ENCODE data around the gene RBMS3.

RBMS3 gene

DNA sequence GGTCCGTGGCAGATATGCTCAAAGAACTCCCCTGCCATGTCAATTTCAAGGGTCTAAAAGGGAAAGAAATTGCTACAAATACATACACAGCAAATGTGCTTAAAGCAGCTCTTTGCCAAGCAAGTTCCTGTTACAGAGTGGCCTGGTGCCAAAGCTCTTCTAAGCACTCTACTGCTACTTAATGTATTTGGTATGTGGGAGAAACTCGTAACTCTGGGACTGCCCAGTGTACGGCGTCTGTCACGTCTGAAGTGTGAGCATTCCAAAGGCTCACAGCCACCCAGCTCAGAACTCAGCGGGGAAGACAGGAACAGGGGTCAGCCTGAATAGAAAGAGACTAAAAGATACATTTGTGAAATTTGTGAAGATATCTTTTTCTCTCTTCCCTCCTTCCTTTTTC, 54.6 kb downstream of the RBMS3 start:
- TF ChIP-seq, protein P1, sequence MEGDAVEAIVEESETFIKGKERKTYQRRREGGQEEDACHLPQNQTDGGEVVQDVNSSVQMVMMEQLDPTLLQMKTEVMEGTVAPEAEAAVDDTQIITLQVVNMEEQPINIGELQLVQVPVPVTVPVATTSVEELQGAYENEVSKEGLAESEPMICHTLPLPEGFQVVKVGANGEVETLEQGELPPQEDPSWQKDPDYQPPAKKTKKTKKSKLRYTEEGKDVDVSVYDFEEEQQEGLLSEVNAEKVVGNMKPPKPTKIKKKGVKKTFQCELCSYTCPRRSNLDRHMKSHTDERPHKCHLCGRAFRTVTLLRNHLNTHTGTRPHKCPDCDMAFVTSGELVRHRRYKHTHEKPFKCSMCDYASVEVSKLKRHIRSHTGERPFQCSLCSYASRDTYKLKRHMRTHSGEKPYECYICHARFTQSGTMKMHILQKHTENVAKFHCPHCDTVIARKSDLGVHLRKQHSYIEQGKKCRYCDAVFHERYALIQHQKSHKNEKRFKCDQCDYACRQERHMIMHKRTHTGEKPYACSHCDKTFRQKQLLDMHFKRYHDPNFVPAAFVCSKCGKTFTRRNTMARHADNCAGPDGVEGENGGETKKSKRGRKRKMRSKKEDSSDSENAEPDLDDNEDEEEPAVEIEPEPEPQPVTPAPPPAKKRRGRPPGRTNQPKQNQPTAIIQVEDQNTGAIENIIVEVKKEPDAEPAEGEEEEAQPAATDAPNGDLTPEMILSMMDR (IDR thresholded peaks at IDR 0.05; ENCODE audit: low read depth, low read length, missing control alignments), result no peak
- peak overlapping the region; percentile 30 for H3K4me3 ChIP-seq (replicated peaks; ENCODE audit: low read depth, low read length)
- DNase-seq (ENCODE audit: extremely low read depth, low read depth), result peak; percentile 98

DNA sequence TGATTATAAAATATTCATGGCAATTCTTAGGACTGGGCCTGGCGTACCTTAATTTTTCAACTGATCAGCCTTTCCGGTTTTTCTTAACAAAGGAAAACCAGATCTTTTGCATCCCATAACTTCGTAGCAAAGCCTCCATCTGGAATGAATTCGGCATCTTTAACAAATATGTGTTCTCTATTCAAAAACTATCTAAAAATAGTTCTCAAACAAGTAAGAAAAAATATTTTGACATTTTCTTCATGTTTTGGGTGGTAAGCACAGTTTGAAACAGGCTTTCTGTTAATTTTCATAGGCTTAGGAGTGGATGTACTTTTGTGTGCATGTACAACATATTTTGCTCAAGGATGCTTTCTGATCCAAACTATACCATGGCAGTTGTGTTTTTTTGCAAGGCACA, 55.1 kb downstream of the RBMS3 start:
- TF ChIP-seq, protein P1 (IDR thresholded peaks at IDR 0.05; ENCODE audit: low read depth, low read length, missing control alignments), result no peak
- no peak for DNase-seq (ENCODE audit: extremely low read depth, low read depth)
- peak overlapping the region; percentile 30 for H3K4me3 ChIP-seq (replicated peaks; ENCODE audit: low read depth, low read length)

DNA sequence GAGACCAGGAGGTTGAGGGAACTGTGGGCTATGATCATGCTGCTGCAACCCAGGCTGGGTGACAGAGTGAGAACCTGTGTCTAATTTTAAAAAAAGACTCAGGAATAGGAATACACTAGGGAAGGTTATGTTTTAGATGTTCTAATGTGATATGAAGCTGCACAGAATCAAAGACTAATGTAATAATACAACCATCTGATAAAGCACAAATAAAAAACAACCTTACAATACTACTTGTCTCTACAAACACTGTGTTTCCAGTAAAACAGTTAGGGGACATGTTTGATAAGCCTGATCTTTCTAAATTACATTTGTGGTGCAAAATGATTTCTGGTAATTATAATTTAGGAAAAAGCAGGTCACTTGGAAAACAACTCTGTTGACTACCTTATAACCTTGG, 56.7 kb downstream of the RBMS3 start:
- no peak overlapping the region for H3K4me3 ChIP-seq (replicated peaks; ENCODE audit: low read depth, low read length)
- TF ChIP-seq, protein P1 (IDR thresholded peaks at IDR 0.05; ENCODE audit: low read depth, low read length, missing control alignments), result no peak

DNA sequence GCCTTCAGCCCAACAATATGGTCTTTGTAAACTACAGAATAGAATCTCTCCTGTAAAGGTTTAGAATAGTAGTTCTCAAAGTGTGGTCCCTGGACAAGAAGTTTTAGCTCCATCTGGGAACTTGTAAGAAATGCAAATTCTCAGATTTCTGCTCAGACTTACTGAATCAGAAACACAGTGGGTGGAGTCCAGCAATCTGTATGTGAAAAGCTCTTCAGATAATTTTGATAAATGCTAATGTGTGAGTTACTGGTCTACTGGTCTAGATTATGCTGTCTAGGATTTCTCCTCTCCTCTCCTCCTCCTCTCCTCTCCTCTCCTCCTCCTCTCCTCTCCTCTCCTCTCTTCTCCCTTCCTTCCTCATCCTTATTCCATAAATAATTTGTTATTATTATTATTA, 57.5 kb downstream of the RBMS3 start:
- no peak for DNase-seq (ENCODE audit: extremely low read depth, low read depth)
- H3K4me3 ChIP-seq (replicated peaks; ENCODE audit: low read depth, low read length), result no peak overlapping the region
- TF ChIP-seq, protein P1 (IDR thresholded peaks at IDR 0.05; ENCODE audit: low read depth, low read length, missing control alignments), result no peak

More for the DNA sequence above, 56.7 kb downstream of the RBMS3 start:
- DNase-seq (ENCODE audit: extremely low read depth, low read depth), result no peak

DNA sequence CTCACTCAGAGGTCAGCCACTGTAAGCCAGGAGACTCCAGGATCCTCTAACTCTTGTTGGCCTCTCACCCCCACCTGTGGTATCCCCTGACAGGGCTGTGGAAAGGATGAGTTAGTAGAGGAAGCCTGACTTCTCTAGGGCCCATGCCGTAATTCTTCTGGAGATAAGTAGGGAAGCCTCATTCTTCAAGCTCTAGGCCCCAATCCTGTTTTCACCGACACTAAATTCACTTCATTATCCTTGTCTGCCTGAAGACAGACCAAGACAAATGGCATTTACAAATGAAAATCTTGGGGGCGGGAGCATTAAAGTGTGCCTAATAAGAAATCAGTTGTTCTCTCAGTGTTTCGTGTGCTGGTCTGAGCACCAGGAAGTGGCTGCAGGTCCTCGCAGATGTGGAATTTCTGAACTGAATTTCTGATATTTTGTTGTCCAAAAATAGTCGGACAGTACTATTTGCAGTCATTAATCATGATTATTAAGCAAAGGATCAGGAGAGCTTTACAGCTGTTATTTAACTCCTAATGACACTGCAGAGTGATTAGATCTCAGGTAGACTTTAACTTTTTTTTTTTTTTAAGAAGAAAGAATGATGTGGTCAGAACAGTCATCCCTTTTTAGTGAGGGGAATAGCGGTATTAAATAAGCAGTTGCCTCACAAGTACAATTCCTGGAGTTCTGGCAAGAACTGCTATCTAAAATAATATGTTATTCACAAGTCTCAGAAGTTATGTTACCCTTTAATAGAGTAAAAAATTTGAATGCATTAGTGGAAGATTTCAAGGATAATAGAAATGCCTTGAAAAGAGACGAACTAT, 58.4 kb downstream of the RBMS3 start:
- H3K4me3 ChIP-seq (replicated peaks; ENCODE audit: low read depth, low read length), result no peak overlapping the region
- TF ChIP-seq, protein P1 (IDR thresholded peaks at IDR 0.05; ENCODE audit: low read depth, low read length, missing control alignments), result no peak
- DNase-seq (ENCODE audit: extremely low read depth, low read depth), result no peak

DNA sequence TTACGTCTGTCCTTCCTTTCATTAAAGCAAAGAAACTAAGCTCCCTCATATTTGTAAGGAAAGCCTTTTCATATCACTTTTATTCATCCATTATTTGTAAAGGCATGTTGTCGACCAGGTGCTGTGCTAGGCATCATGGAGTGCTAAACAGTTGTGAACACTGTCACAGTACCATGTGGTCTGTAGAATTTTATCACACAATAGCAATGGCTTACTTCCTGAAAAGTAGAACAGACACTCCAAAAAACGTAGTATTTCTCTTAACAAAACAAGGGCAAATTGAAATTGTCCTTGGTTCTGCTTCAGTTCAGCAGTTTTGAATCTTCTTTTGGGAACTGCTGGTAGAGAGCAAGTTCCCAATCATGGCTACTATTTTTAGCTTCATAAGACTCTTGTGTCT, 63.3 kb downstream of the RBMS3 start:
- H3K4me3 ChIP-seq (replicated peaks; ENCODE audit: low read depth, low read length), result no peak overlapping the region
- DNase-seq (ENCODE audit: extremely low read depth, low read depth), result no peak
- TF ChIP-seq, protein P1 (IDR thresholded peaks at IDR 0.05; ENCODE audit: low read depth, low read length, missing control alignments), result no peak

All from HFF-Myc (cell line).